VCaP (cell line): ENCODE results near the gene TMCC2.

Experiments used
- H3K27ac ChIP-seq: fragments of 450-650 bp; 2 replicates; pipeline ENCODE4 v1.5.1; 2017
- CTCF ChIP-seq: fragments of 450-650 bp; conservative IDR thresholded peaks from 2 replicates; pipeline ENCODE4 v1.5.1; 2017; ENCODE audit warnings: mild to moderate bottlenecking, moderate library complexity

The TMCC2 gene

GRCh38 chr1:205235951-205236350, 8.2 kb downstream of the TMCC2 start:
- TF ChIP-seq CTCF, result no peak

GRCh38 chr1:205236526-205236925, 8.8 kb downstream of the TMCC2 start:
- no peak overlapping the region for H3K27ac ChIP-seq
- no peak for TF ChIP-seq CTCF

More at GRCh38 chr1:205235951-205236350, 8.2 kb downstream of the TMCC2 start:
- H3K27ac ChIP-seq, result peak overlapping the region; percentile 50; the same call in 1 of the 2 replicates

DNA sequence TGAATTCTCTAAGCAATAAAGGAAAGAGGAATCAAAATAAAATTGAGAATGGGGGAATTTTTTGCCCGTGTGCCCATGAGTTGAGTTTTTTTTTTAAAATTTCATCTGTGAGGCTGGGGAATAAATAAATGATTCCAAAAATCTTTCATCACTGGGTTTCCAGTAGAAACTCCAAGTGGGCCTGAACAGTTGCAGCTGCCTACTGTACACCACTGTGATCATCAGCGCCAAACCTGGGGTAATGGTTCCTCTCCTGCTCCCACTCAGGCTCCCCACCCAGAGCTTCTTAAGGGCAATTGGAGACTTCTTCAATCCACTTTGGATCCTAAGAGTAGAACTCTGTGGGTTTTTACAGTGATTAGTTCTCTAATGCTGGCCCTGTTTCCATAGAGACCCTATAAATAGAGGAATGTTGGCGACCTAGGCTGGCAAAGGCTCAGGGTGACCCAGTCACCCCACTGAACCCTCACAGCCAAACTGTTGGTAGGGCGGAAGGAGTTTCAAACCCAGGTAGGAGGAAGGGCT, 9.3 kb downstream of the TMCC2 start:
- no peak for TF ChIP-seq CTCF
- H3K27ac ChIP-seq, result no peak overlapping the region

GRCh38 chr1:205237526-205238484, 10.1 kb downstream of the TMCC2 start:
- H3K27ac ChIP-seq, result no peak overlapping the region
- no peak for TF ChIP-seq CTCF

DNA sequence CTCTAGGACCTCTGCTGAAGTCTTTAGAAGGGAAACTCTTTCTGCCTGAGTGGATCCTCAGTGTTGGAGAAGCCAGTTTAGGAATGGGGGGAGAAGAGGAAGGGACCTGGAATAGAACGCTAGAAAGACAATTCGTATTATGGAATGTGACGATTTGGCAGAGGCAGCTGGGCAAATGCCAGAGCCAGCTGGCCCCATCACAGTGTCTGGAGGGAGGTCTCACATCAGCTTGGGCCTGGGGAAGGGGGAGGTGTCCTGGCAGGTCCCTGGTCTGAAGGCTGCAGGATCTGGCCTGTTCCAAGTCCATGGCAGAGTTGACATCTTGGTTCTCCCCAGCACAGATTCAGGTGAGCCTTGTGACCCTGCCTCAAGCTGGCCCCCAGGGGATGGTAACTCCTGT, 11.3 kb downstream of the TMCC2 start:
- TF ChIP-seq CTCF, result no peak
- no peak overlapping the region for H3K27ac ChIP-seq

- no peak overlapping the region for H3K27ac ChIP-seq
- TF ChIP-seq CTCF, result no peak
Measured at GRCh38 chr1:205240118-205240517, 12.4 kb downstream of the TMCC2 start.

DNA sequence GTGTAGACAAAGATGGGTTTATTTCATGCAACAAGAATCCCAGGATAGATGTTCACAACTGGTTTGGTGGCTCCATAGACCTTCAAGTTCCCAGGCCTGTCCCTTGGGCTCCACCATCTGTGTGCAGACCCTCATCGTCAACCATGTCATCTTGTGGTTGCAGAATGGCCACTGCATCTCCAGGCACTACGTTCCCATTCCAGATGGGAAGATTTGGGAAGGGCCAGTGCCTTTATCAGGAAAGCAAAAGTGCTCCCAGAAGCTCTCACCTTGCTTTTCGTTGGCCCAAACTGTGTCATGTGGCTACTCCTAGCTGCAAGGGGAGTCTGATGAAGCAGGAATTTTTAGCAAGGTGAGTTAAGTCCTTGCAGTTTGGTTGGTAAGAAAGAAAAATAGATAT, 12.8 kb downstream of the TMCC2 start:
- no peak for TF ChIP-seq CTCF
- no peak overlapping the region for H3K27ac ChIP-seq
